ENCODE results near the gene DHRS7. TPM values are rescaled to one million over a fixed set of nuclear protein-coding genes. Genes with fewer than 3 reads are reported as not detected.

The DHRS7 gene
- total and polyA plus RNA-seq, 2 donors (not counting 3 experiments of a cell fraction or from before 2014, with no cell fraction given) = 28.6 to 29.3 TPM

GRCh38 chr14:60097974-60098373 lies 67.2 kb downstream of the DHRS7 start:
- Histone ChIP-seq H3K27me3 (ENCODE audit: control insufficient read depth in 2 of 2, insufficient read depth in 2 of 2, low read length in 2 of 2) (no peaks in the 10 kb centered on the region), H4K20me1 (replicated peaks; ENCODE audit: control insufficient read depth, extremely low read depth, insufficient read depth, low read length) (peaks cover 2% of the 10 kb centered on the region), H2AFZ (ENCODE audit: low read depth, low read length) (no peak overlapping the region), H3K4me3 (replicated peaks in 1 of 3; ENCODE audit: insufficient read depth in 1 of 3, low read depth in 1 of 3, low read length in 3 of 3) (no peak overlapping the region), H3K9me3 (replicated peaks; ENCODE audit: control insufficient read depth, insufficient read depth, low read length) (no peaks in the 10 kb centered on the region), H3K9me1 (replicated peaks; ENCODE audit: control insufficient read depth, extremely low read depth, insufficient read depth, low read length) (no peaks in the 10 kb centered on the region), H3K4me2 (ENCODE audit: insufficient read depth, low read length) (no peak overlapping the region), H3K36me3 (ENCODE audit: control insufficient read depth in 2 of 2, extremely low read depth in 1 of 2, insufficient read depth in 2 of 2, low read length in 2 of 2) (peaks cover 0 to 5% of the 10 kb centered on the region in 2 experiments), H3K4me1 (ENCODE audit: control insufficient read depth, extremely low read depth, insufficient read depth, low read length) (peaks cover 17% of the 10 kb centered on the region), H3K79me2 (ENCODE audit: control insufficient read depth, insufficient read depth, low read length) (peaks cover 92% of the 10 kb centered on the region), H3K9ac (replicated peaks; ENCODE audit: extremely low read depth, insufficient read depth, low read length) (no peak overlapping the region), H3K27ac (ENCODE audit: insufficient read depth, low read depth, low read length) (no peak overlapping the region)
- ChIA-PET CTCF (no interaction called here), POLR2A (no interaction called here)
- FAIRE-seq (no peak), DNase-seq (ENCODE audit: low read depth, low spot score) (no peak)
- BruUV-seq (replicated peaks) = no TSS peak
- intact Hi-C loops (cut with micrococcal nuclease) (no loop called here), dilution Hi-C loops (cut with MboI; ENCODE audit: extremely low pct_ligation_motif_present, low sequenced_read_pairs) (no loop called here)
- TF ChIP-seq JUN (IDR thresholded peaks at IDR 0.05; ENCODE audit: borderline replicate concordance, insufficient read depth, insufficient read length, low read depth) = no peak
- TF ChIP-seq FOS (IDR thresholded peaks at IDR 0.05; ENCODE audit: borderline replicate concordance, insufficient read depth, low read length) = no peak
- no peak for TF ChIP-seq GATA2 (IDR thresholded peaks at IDR 0.05; ENCODE audit: insufficient read depth, insufficient read length, low read depth, low read length)
- no peak for TF ChIP-seq EZH2 (IDR thresholded peaks at IDR 0.05; ENCODE audit: borderline replicate concordance, low read depth, low read length, severe bottlenecking)
- no peak for TF ChIP-seq POLR2A (IDR thresholded peaks at IDR 0.05; ENCODE audit: low read depth, low read length)
- TF ChIP-seq MAX (IDR thresholded peaks at IDR 0.05; ENCODE audit: insufficient read depth, insufficient read length) = no peak
- TF ChIP-seq CTCF (IDR thresholded peaks at IDR 0.05; ENCODE audit: extremely low read depth in 1 of 2, insufficient read depth in 1 of 2, low read depth in 1 of 2, low read length in 2 of 2) = no peak
- TF ChIP-seq POLR2AphosphoS5 (IDR thresholded peaks at IDR 0.05; ENCODE audit: insufficient read depth, low read depth, low read length) = no peak
- TF ChIP-seq MYC (IDR thresholded peaks at IDR 0.05; ENCODE audit: low read depth, low read length) = no peak
